Bronchial epithelial cell (primary cell): ENCODE results near the gene PLEKHA7. TPM values are rescaled to one million over a fixed set of nuclear protein-coding genes. Genes with fewer than 3 reads are reported as not detected.
"Not testable (repeated sequence)": the region's sequence is repeated elsewhere in the genome, so short reads cannot be mapped to it uniquely, and the experiment has no call there.

Source experiments
- DNase-seq: peaks from one replicate; pipeline ENCODE4 v3.0.0-alpha.2; 2010; ENCODE audit warnings: low read depth
- FAIRE-seq: peaks from 2 replicates; lab custom pipeline; 2011; peaks lifted over from hg19 to GRCh38; lab: Jason Lieb, UNC
- H3K27me3 ChIP-seq: 2 replicates; pipeline ENCODE4 v1.5.1; 2011; ENCODE audit warnings: low read length; ENCODE audit not compliant: control insufficient read depth, insufficient read depth
- H3K36me3 ChIP-seq: 2 replicates; pipeline ENCODE4 v1.5.1; 2011; ENCODE audit warnings: low read length; ENCODE audit not compliant: control insufficient read depth, insufficient read depth
- H3K4me3 ChIP-seq: 2 replicates; pipeline ENCODE4 v1.5.1; 2011; ENCODE audit warnings: mild to moderate bottlenecking, low read depth, low read length, control low read depth
- CTCF ChIP-seq: IDR thresholded peaks from 2 replicates; pipeline ENCODE4 v1.5.1; 2011; ENCODE audit warnings: mild to moderate bottlenecking, moderate library complexity, low read length, control low read depth, inconsistent platforms; ENCODE audit not compliant: insufficient read depth, severe bottlenecking
- total RNA-seq: library from RNA; depleted of rRNA; stranded (reverse); fragments of >200 nt; gene quantifications from 2 replicates; pipeline ENCODE4 v1.2.1, GENCODE V29; 2014

Gene PLEKHA7
- total RNA-seq, 1 donor from 2014 or later, result 2.4 TPM

GRCh38 chr11:17036666-17037658 lies 22.7 kb upstream of the PLEKHA7 start:
- DNase-seq (no peak), FAIRE-seq (peak; percentile 32)
- TF ChIP-seq CTCF, result peak; percentile 23

DNA sequence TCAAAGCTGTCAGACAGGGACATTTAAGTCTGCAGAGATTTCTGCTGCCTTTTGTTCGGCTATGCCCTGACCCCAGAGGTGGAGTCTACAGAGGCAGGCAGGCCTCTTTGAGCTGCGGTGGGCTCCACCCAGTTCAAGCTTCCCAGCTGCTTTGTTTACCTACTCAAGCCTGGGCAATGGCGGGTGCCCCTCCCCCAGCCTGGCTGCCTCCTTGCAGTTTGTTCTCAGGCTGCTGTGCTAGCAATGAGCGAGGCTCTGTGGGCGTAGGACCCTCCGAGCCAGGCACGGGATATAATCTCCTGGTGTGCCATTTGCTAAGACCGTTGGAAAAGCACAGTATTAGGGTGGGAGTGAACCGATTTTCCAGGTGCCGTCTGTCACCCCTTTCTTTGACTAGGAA lies 19.8 kb upstream of the PLEKHA7 start:
- H3K4me3 ChIP-seq, FAIRE-seq, H3K36me3 ChIP-seq, H3K27me3 ChIP-seq, DNase-seq: not testable (repeated sequence)

More at GRCh38 chr11:17036666-17037658, 22.7 kb upstream of the PLEKHA7 start:
- Histone ChIP-seq H3K36me3 (no peaks in the 10 kb centered on the region), H3K27me3 (no peaks in the 10 kb centered on the region), H3K4me3 (no peak overlapping the region)

DNA sequence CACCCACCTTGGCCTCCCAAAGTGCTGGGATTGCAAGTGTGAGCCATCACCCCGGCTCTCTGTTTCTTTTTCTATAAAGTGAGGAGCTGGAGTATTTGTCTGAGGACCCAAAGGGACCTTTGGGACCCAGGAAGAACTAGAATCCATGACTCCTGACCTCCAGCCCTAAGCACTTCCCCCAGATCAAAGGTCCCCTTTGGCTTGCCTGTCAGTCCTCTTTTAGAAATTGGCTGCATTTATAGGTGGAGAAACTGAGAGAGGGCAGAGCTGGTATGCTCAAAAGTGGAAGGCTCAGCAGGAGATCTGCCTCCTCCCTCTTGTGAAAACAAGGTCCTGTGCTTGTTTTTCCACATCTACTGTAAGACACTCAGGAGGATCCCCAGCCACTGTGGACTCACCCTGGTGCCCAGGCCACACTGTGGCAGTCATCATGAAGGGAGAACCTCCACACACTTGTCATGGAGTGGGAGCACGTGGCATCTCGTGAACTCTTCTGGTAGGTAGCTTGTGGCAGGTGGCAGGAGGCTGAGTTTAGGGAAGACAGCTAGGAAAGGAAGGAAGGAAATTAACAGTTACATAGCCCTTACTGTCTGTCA lies 12.4 kb upstream of the PLEKHA7 start:
- no peaks in the 10 kb centered on the region for H3K27me3 ChIP-seq

DNA sequence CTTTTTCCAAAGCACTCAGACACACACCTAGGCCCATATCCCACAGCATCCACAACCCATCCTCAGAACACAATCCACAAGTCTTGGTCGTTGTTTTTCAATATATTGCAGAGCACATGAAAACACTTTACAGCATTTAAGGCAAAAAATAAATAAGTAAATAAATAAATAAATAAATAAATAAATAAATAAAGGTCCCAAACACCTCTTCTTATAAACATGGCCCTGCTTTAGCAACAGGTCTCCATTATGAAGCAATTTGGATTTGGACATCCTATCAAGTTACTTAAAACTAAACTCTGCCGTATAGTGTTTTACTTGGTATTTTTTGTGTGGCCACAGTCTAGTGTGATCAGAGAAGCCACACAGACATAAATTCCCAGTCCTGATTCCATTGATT lies 10.7 kb upstream of the PLEKHA7 start:
- Histone ChIP-seq H3K36me3 (no peaks in the 10 kb centered on the region), H3K4me3 (no peak overlapping the region), H3K27me3 (no peaks in the 10 kb centered on the region)
- no peak for TF ChIP-seq CTCF
- FAIRE-seq (no peak), DNase-seq (no peak)

More for the DNA sequence above, 12.4 kb upstream of the PLEKHA7 start:
- Histone ChIP-seq H3K36me3 (no peaks in the 10 kb centered on the region), H3K4me3 (no peak overlapping the region)
- TF ChIP-seq CTCF, result no peak
- FAIRE-seq, result peak; percentile 23
- DNase-seq, result no peak

GRCh38 chr11:17021511-17021910 lies 7.3 kb upstream of the PLEKHA7 start:
- FAIRE-seq (no peak), DNase-seq (no peak)
- H3K4me3 ChIP-seq, result no peak overlapping the region
- H3K27me3 ChIP-seq, result no peaks in the 10 kb centered on the region
- TF ChIP-seq CTCF, result no peak
- H3K36me3 ChIP-seq, result no peaks in the 10 kb centered on the region

DNA sequence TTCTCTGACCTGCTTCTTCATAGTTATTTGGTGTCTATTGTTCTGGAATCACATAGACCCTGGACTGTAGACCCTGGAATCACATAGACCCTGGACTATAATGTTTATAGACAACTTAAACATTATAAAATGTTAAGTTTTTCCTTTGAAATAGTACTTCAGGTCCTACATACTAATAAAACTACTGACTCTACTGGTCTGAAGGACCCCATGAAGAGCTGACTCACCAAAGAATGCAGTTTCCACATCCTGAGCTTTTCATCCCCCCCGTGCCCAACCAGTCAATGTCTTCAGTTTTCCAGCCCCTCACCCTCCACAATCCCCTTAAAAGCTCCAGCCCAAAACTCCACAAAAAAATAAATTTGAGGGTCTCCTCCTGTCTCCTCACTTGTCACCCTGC lies 6.6 kb upstream of the PLEKHA7 start:
- no peak overlapping the region for H3K4me3 ChIP-seq
- no peak for FAIRE-seq
- TF ChIP-seq CTCF, result no peak
- H3K27me3 ChIP-seq, result peaks cover 2% of the 10 kb centered on the region
- no peak for DNase-seq
- no peaks in the 10 kb centered on the region for H3K36me3 ChIP-seq
